A549 (cell line): ENCODE results near the gene ABCB11. TPM values are rescaled to one million over a fixed set of nuclear protein-coding genes. Genes with fewer than 3 reads are reported as not detected.

Source experiments
- ATAC-seq, 2 experiments: fragments of 200-7000 bp in 1 of 2; fragments of >200 bp in 1 of 2; cut with Nextera tagmentation in 1 of 2; cut with Tn5 transposase in 1 of 2; 3 replicates each; pipeline versions ENCODE4 v1.8.0 to v1.9.1; 2018 to 2020; ENCODE audit warnings: mild to moderate bottlenecking in 1 of 2, moderate library complexity in 1 of 2
- CTCF ChIA-PET: fragments of 300-600 bp; sonication (Branson Sonifier 250); formaldehyde crosslinking; extraction: SDS; loops from one replicate; lab custom pipeline; 2021; ENCODE audit warnings: antibody characterized with exemption, inconsistent platforms; lab: Yijun Ruan, JAX
- POLR2A ChIA-PET: fragments of 350-600 bp; formaldehyde crosslinking; extraction: SDS; loops from one replicate; lab custom pipeline; 2021; ENCODE audit warnings: antibody characterized with exemption, inconsistent platforms; lab: Yijun Ruan, JAX
- DNase-seq, 2 experiments: peaks; one replicate each; pipeline versions ENCODE4 v3.0.0 to v3.0.0-alpha.2; 2011 to 2016; ENCODE audit warnings: low read depth in 1 of 2, low spot score in 1 of 2
- FAIRE-seq: peaks from 2 replicates; lab custom pipeline; 2011; peaks lifted over from hg19 to GRCh38; lab: Jason Lieb, UNC
- H3K27ac ChIP-seq, 2 experiments: fragments of >200 bp; sonication (Bioruptor Twin); formaldehyde crosslinking; 3 replicates each; pipeline ENCODE4 v1.5.1; 2016 to 2017
- H3K4me1 ChIP-seq: fragments of >200 bp; sonication (Bioruptor Twin); formaldehyde crosslinking; 3 replicates; pipeline ENCODE4 v1.6.1; 2016
- H3K4me2 ChIP-seq: fragments of >200 bp; sonication (Bioruptor Twin); formaldehyde crosslinking; 3 replicates; pipeline ENCODE4 v1.6.1; 2016
- H3K4me3 ChIP-seq: fragments of >200 bp; sonication (Bioruptor Twin); formaldehyde crosslinking; 3 replicates; pipeline ENCODE4 v1.5.1; 2016
- H3K9me3 ChIP-seq: fragments of >200 bp; sonication (Bioruptor Twin); formaldehyde crosslinking; 3 replicates; pipeline ENCODE4 v1.6.1; 2016
- ATOH8 ChIP-seq: fragments of 250-450 bp; sonication (Bioruptor Pico); IDR thresholded peaks from 2 replicates; pipeline ENCODE4 v1.5.0; 2020; ENCODE audit warnings: low read depth, mild to moderate bottlenecking, moderate library complexity
- CBX2 ChIP-seq: fragments of 200-600 bp; sonication (generic); IDR thresholded peaks from 2 replicates; pipeline ENCODE4 v1.6.1; 2016; ENCODE audit warnings: low read depth, mild to moderate bottlenecking, borderline replicate concordance
- CBX8 ChIP-seq: fragments of 200-600 bp; sonication (generic); IDR thresholded peaks from 2 replicates; pipeline ENCODE4 v1.6.1; 2016
- CHD2 ChIP-seq: fragments of 150-350 bp; IDR thresholded peaks from 2 replicates; pipeline ENCODE4 v1.6.1; 2014; ENCODE audit warnings: low read length; ENCODE audit not compliant: partially characterized antibody
- CTCF ChIP-seq: fragments of >200 bp; sonication (Bioruptor Twin); formaldehyde crosslinking; IDR thresholded peaks from 3 replicates; pipeline ENCODE4 v1.5.1; 2016
- EHF ChIP-seq: fragments of 250-450 bp; sonication (Bioruptor Pico); IDR thresholded peaks from 2 replicates; pipeline ENCODE4 v1.5.0; 2020; ENCODE audit warnings: mild to moderate bottlenecking
- EHMT2 ChIP-seq: fragments of 200-600 bp; sonication (generic); IDR thresholded peaks from 2 replicates; pipeline ENCODE4 v1.6.1; 2016; ENCODE audit warnings: antibody characterized with exemption, low read depth, mild to moderate bottlenecking, moderate library complexity
- ELK1 ChIP-seq: fragments of 150-350 bp; IDR thresholded peaks from 2 replicates; pipeline ENCODE4 v1.6.1; 2014; ENCODE audit warnings: low read depth, mild to moderate bottlenecking, low read length
- FOSB ChIP-seq: fragments of 250-450 bp; sonication (Bioruptor Pico); IDR thresholded peaks from 2 replicates; pipeline ENCODE4 v1.5.0; 2020; ENCODE audit warnings: mild to moderate bottlenecking, moderate library complexity
- FOXS1 ChIP-seq: fragments of 250-450 bp; sonication (Bioruptor Pico); IDR thresholded peaks from 2 replicates; pipeline ENCODE4 v1.5.0; 2020; ENCODE audit warnings: mild to moderate bottlenecking, moderate library complexity
- GATA3 ChIP-seq: IDR thresholded peaks from 2 replicates; pipeline ENCODE4 v1.6.1; 2012; ENCODE audit warnings: borderline replicate concordance
- HDAC2 ChIP-seq: fragments of 200-600 bp; sonication (generic); IDR thresholded peaks from 2 replicates; pipeline ENCODE4 v1.6.1; 2016
- HMGXB4 ChIP-seq: fragments of 250-450 bp; sonication (Bioruptor Pico); IDR thresholded peaks from 2 replicates; pipeline ENCODE4 v1.5.0; 2021; ENCODE audit warnings: mild to moderate bottlenecking, moderate library complexity, borderline replicate concordance
- JUNB ChIP-seq: fragments of >200 bp; sonication (Bioruptor Twin); formaldehyde crosslinking; IDR thresholded peaks from 2 replicates; pipeline ENCODE4 v1.6.1; 2016
- MAFK ChIP-seq: fragments of 450-650 bp; IDR thresholded peaks from 2 replicates; pipeline ENCODE4 v1.6.1; 2014; ENCODE audit not compliant: partially characterized antibody
- MYC ChIP-seq: IDR thresholded peaks from 2 replicates; pipeline ENCODE4 v1.6.1; 2012; ENCODE audit warnings: mild to moderate bottlenecking, inconsistent platforms, low read length, improper control_type of control experiment, borderline replicate concordance
- NFE2L2 ChIP-seq: fragments of 150-350 bp; conservative IDR thresholded peaks from 2 replicates; pipeline ENCODE4 v1.6.1; 2014; ENCODE audit warnings: low read length
- NR3C1 ChIP-seq: fragments of >200 bp; sonication (Bioruptor Twin); formaldehyde crosslinking; IDR thresholded peaks from 3 replicates; pipeline ENCODE4 v1.6.1; 2017
- POLR2A ChIP-seq: IDR thresholded peaks from 2 replicates; pipeline ENCODE4 v1.6.1; 2012; ENCODE audit warnings: mild to moderate bottlenecking, low read length
- RARB ChIP-seq: fragments of 250-450 bp; sonication (Bioruptor Pico); IDR thresholded peaks from 2 replicates; pipeline ENCODE4 v1.8.0; 2021; ENCODE audit warnings: mild to moderate bottlenecking, moderate library complexity
- RCOR1 ChIP-seq: fragments of 150-350 bp; IDR thresholded peaks from 2 replicates; pipeline ENCODE4 v1.6.1; 2014; ENCODE audit warnings: antibody characterized with exemption, low read length, low read depth
- REST ChIP-seq: fragments of 200-600 bp; sonication (generic); IDR thresholded peaks from 2 replicates; pipeline ENCODE4 v1.6.1; 2016; ENCODE audit warnings: antibody characterized with exemption, mild to moderate bottlenecking, moderate library complexity
- RFX5 ChIP-seq: fragments of 450-650 bp; IDR thresholded peaks from 2 replicates; pipeline ENCODE4 v1.7.1; 2014; ENCODE audit warnings: antibody characterized with exemption, mild to moderate bottlenecking, moderate library complexity
- SMC3 ChIP-seq: fragments of >200 bp; sonication (Bioruptor Twin); formaldehyde crosslinking; IDR thresholded peaks from 3 replicates; pipeline ENCODE4 v1.6.1; 2018; ENCODE audit warnings: inconsistent platforms
- SREBF2 ChIP-seq: fragments of 450-650 bp; IDR thresholded peaks from 2 replicates; pipeline ENCODE4 v1.6.1; 2014; ENCODE audit warnings: mild to moderate bottlenecking, moderate library complexity
- TP53 ChIP-seq: fragments of 250-450 bp; sonication (Bioruptor Pico); IDR thresholded peaks from 2 replicates; pipeline ENCODE4 v1.5.0; 2021; ENCODE audit warnings: mild to moderate bottlenecking, moderate library complexity
- ZFP36 ChIP-seq: fragments of 450-650 bp; IDR thresholded peaks from 2 replicates; pipeline ENCODE4 v1.6.1; 2014; ENCODE audit warnings: borderline replicate concordance; ENCODE audit not compliant: partially characterized antibody
- ZNF302 ChIP-seq: fragments of 250-450 bp; sonication (Bioruptor Pico); IDR thresholded peaks from 2 replicates; pipeline ENCODE4 v1.9.0; 2021; ENCODE audit warnings: inconsistent platforms, mild to moderate bottlenecking, moderate library complexity
- ZSCAN20 ChIP-seq: fragments of 250-450 bp; sonication (Bioruptor Pico); IDR thresholded peaks from 2 replicates; pipeline ENCODE4 v1.8.0; 2022; ENCODE audit warnings: mild to moderate bottlenecking, moderate library complexity
- WGBS: methylation state at CpG from one replicate; pipeline ENCODE4 v1.1.6; 2017; ENCODE audit errors: missing lambda C conversion rate; 5-methylcytosine and 5-hydroxymethylcytosine counted together
- polyA plus RNA-seq, 4 experiments: library from polyadenylated mRNA; depleted of rRNA in 3 of 4; stranded (reverse); fragments of >200 nt; fragmentation: RNase III in 1 of 4; extraction: RNeasy Plus Mini Kit Qiagen cat#74134 plus additional on column Dnase treatment in 1 of 4; gene quantifications; 2 replicates in 3 of 4; 3 replicates in 1 of 4; pipeline ENCODE4 v1.2.3, GENCODE V29; 2011 to 2017

Gene ABCB11
- polyA plus RNA-seq, 2 of the 4 experiments (the other 2 are of a cell fraction): not detected

GRCh38 chr2:168978461-168978861 is 52.7 kb downstream of the ABCB11 start (continued):
- TF ChIP-seq EHMT2 (no peak), GATA3 (no peak), ZSCAN20 (CRISPR knock-in tag) (no peak), CBX8 (no peak), POLR2A (no peak), MAFK (no peak), MYC (no peak), RFX5 (no peak), RARB (no peak)

GRCh38 chr2:168977608-168978007 is 53.5 kb downstream of the ABCB11 start:
- POLR2A ChIA-PET: no interaction called here
- Histone ChIP-seq H3K27ac (no peak overlapping the region), H3K4me3 (no peak overlapping the region), H3K4me2 (no peak overlapping the region), H3K4me1 (no peaks in the 10 kb centered on the region), H3K9me3 (no peaks in the 10 kb centered on the region)
- WGBS: 80% methylated on average over 4 of the region's 4 CpGs
- no peak for TF ChIP-seq FOXS1 (CRISPR knock-in tag)
- TF ChIP-seq CBX2: no peak
- no peak for TF ChIP-seq SREBF2
- no peak for TF ChIP-seq HDAC2
- no peak for TF ChIP-seq ZFP36
- TF ChIP-seq TP53 (CRISPR knock-in tag): no peak
- no peak for TF ChIP-seq MAFK
- TF ChIP-seq CHD2: no peak
- TF ChIP-seq RCOR1: no peak
- no peak for TF ChIP-seq JUNB
- FAIRE-seq: no peak
- CTCF ChIA-PET: no interaction called here
- no peak for ATAC-seq
- no peak for DNase-seq

GRCh38 chr2:168976034-168976654 is 55.0 kb downstream of the ABCB11 start:
- no peak for FAIRE-seq
- CTCF ChIA-PET: no interaction called here
- Histone ChIP-seq H3K4me2 (no peak overlapping the region), H3K4me3 (no peak overlapping the region), H3K27ac (no peak overlapping the region), H3K4me1 (no peaks in the 10 kb centered on the region), H3K9me3 (no peaks in the 10 kb centered on the region)
- WGBS: 67% methylated on average over 6 of the region's 6 CpGs
- no peak for ATAC-seq
- no peak for DNase-seq
- POLR2A ChIA-PET: no interaction called here
- TF ChIP-seq REST: no peak
- no peak for TF ChIP-seq NFE2L2
- TF ChIP-seq EHF (CRISPR knock-in tag): no peak
- no peak for TF ChIP-seq ELK1
- TF ChIP-seq EHMT2: no peak
- TF ChIP-seq FOSB (CRISPR knock-in tag): no peak
- no peak for TF ChIP-seq RFX5
- no peak for TF ChIP-seq ATOH8 (CRISPR knock-in tag)
- TF ChIP-seq ZFP36: no peak
- no peak for TF ChIP-seq CBX2
- no peak for TF ChIP-seq FOXS1 (CRISPR knock-in tag)
- TF ChIP-seq SMC3: no peak
- no peak for TF ChIP-seq ZNF302
- no peak for TF ChIP-seq HMGXB4 (CRISPR knock-in tag)
- TF ChIP-seq NR3C1: no peak
- TF ChIP-seq CTCF: no peak
